ENCODE measurements around the gene ADTRP.

DNA sequence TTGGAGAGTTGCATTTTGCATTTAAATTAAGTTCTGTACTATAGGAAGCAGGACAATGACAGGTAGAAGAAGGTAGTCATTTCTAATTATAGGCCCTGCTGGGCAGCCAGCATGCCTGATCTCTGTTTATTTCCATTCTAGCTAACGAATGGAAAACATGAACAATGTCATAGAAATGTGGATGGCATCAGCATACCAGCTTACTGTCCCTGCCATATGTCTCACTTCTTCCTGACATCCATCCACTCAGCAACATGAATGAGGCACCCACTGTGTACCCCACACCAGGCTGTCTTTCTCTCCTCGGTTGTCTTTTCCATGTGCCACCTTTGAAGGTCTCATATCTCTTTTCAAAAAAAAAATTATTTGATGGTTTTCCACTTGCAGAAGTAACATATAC is 11.1 kb downstream of the ADTRP start:
- TF ChIP-seq, protein P1, sequence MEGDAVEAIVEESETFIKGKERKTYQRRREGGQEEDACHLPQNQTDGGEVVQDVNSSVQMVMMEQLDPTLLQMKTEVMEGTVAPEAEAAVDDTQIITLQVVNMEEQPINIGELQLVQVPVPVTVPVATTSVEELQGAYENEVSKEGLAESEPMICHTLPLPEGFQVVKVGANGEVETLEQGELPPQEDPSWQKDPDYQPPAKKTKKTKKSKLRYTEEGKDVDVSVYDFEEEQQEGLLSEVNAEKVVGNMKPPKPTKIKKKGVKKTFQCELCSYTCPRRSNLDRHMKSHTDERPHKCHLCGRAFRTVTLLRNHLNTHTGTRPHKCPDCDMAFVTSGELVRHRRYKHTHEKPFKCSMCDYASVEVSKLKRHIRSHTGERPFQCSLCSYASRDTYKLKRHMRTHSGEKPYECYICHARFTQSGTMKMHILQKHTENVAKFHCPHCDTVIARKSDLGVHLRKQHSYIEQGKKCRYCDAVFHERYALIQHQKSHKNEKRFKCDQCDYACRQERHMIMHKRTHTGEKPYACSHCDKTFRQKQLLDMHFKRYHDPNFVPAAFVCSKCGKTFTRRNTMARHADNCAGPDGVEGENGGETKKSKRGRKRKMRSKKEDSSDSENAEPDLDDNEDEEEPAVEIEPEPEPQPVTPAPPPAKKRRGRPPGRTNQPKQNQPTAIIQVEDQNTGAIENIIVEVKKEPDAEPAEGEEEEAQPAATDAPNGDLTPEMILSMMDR (IDR thresholded peaks at IDR 0.05) = no peak
- no peak for TF ChIP-seq POLR2A (IDR thresholded peaks at IDR 0.05)

Data from lower leg skin (tissue), 3 donors.